ENCODE results near the gene KRTAP5-4.

GRCh38 chr11:1665313-1665712 lies 43.4 kb upstream of the KRTAP5-4 start:
- TF ChIP-seq TAF1 (IDR thresholded peaks at IDR 0.05; ENCODE audit: borderline replicate concordance, insufficient read depth, low read length) = no peak
- no peak for TF ChIP-seq SIN3A (IDR thresholded peaks at IDR 0.05; ENCODE audit: borderline replicate concordance, insufficient read depth, low read length)
- TF ChIP-seq POLR2AphosphoS5 (IDR thresholded peaks at IDR 0.05; ENCODE audit: low read depth, low read length) = no peak
- TF ChIP-seq REST (IDR thresholded peaks at IDR 0.05; ENCODE audit: insufficient read depth in 1 of 2, low read depth in 2 of 2, low read length in 2 of 2) = no peak
